HG02759 (cell line): ENCODE results near the gene SDK1.

ENCODE experiments used
- ATAC-seq: cut with Tn5 transposase; IDR thresholded peaks from one replicate; pipeline ENCODE4 v1.9.1; 2021; ENCODE audit warnings: mild to moderate bottlenecking, moderate library complexity; ENCODE audit not compliant: unreplicated experiment

The SDK1 gene

DNA sequence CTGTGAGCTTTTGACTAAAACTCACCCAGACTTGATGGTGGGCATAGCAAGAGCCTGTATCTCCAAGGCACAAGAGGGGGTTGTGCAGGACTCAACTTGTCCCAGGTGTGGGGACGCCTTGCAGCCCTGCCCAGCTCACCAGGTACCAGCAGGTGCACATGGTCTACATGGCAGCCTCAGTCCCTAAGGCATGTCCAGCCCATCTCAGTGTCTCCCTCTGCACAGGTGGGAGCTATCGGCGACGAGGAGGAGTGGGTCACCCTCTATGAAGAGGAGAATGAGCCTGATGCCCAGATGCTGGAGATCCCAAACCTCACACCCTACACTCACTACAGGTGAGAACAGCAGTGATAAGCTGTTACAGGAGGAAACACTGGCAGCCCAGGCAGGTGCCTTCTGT, 809.4 kb downstream of the SDK1 start:
- ATAC-seq = no peak

DNA sequence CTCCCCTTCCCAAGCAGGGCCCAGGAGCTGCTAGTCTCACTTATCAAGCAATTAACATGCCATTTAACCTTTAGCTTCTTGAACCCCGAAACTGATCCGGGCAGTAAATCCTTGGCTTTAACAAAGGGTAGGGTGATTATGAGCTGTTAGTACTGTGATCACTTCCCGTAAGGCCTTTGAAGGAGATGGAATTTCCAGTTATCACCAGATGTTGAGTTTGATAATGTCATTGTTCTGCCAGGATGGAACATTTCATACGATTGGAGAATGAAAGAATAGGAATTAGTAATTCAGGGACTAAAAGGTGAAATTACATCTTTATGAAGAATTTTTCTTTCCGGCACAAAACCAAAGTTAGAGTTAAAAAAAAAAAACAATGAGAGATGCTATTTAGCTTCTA, 810.1 kb downstream of the SDK1 start:
- no peak for ATAC-seq

DNA sequence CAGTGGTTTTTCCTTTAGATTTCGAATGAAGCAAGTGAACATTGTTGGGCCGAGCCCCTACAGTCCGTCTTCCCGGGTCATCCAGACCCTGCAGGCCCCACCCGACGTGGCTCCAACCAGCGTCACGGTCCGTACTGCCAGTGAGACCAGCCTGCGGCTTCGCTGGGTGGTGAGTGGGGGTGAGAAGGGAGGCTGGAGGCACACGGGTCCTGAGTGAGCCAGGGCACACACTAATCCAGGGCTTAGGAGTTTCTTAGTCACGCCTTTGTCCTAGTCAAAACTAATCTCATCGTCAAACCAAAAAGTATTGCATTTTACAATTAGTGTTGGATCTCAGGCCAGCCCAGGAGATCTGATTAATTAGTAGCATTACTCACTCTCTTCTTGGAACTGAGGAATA, 812.2 kb downstream of the SDK1 start:
- ATAC-seq = no peak

DNA sequence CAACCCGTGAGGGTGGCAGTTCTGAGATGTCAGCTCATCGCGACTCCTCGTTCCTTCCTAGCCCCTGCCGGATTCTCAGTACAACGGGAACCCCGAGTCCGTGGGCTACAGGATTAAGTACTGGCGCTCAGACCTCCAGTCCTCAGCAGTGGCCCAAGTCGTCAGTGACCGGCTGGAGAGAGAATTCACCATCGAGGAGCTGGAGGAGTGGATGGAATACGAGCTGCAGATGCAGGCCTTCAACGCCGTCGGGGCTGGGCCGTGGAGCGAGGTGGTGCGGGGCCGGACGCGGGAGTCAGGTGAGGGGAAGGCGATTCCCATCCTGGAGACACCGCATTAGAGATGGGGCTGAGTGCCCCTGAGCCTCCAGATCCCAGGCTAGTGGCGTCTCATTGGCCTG, 812.9 kb downstream of the SDK1 start:
- ATAC-seq = no peak

DNA sequence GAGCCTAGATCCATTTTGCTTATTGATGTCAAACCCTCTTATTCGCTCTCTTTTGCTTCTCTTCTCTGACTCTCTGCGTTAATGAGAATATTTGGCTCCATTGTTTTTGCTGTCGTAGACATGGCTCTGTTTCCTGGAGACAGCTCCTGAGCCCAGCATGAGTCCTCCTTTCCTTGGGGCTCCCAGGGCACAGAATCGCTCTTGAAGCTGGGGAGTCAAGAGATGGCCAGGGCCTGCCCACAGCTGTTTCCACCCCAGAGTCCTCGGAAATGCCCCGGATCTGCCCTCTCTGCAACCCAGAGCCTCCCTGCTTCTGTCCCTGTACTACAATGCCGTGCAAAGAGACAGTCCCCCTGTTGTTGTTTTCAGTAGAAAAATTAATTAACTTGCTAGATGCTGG, 814.4 kb downstream of the SDK1 start:
- ATAC-seq = no peak

DNA sequence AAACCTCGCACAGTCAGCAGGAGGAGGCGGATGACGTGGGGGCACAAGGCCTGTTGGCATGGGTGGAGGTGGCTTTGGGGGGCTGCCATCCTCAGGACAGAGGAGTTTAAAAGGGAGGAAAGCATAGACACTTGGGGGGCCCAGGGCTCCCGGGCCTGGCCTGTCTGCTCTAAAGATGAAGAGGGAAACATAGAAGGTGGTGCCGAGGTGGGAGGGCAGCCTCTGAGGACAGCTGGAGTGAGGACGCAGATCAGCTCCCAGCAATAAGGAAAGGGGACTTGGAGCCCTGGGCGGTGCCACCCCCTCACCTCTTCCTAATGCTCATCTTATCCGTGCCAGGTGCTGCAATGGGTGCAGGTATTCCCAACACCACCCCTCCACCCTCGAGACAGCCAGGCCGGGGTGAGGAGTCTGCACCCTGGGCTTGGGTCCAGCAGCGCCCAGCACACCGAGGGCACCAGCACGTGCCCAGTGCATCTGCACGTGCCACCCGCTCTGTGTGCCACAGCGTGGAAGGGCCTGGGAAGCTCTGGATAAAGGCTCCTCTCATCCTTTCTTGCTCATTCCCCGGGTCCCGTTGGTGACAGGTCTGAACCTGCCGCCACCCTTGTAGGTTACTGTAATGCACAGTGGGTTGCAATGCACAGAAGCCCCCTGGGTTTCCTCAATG, 815.0 kb downstream of the SDK1 start:
- ATAC-seq = no peak

DNA sequence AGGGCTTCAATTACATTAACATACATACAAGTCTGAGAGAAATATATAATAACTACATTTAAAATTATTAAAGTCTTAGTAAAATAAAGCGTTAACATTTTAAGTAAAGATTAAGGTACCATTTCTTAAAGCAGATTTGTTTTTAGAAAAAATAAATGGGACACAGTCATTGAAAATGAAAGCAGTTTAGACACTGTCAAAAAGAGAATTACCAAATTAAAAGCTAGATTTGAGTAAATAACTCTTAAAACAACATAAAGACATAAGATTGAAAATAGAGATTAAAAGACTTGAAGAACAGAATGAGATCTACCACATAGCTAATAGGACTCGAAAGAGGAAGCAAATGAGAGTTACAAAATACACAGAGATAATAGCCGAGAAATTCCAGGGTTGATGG, 818.8 kb downstream of the SDK1 start:
- no peak for ATAC-seq

DNA sequence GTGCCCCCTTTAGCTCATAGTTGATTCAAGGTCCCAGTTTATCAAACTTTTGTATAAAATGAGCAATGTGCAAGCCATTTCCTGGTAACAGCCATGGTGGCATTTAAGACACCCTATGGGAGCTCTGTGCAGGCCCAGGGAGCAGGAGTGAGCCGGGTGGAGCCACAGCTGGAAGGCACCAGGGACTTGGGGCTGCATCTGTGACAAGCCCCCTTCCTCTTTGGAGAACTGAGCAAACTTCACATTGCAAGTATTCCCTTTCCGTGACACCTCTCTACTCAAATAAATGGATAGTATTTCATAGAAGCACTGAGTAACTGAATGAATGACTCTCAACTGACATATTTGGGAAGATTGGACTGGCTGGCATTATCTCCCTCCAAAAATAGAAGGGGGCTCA, 822.3 kb downstream of the SDK1 start:
- ATAC-seq = no peak

DNA sequence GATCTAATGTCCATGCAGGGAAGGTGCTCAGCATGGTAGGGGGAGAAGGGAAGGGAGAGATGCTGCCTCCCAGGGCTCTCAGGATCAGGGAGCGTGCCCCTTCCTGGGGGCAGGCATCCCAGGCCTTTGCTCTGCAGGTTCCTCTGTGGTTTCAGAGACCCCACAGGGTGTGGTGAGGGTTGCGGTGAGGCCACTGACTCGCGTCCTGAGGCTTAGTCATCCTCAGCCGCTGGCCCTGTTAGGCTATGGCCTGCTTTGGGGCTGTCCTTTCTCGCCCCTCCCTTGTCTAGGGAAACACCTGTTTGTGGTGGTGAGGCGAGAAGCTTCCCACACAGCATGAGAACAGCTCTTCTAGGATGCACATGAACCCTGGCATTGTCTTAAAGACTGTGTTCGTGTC, 822.8 kb downstream of the SDK1 start:
- ATAC-seq = no peak

DNA sequence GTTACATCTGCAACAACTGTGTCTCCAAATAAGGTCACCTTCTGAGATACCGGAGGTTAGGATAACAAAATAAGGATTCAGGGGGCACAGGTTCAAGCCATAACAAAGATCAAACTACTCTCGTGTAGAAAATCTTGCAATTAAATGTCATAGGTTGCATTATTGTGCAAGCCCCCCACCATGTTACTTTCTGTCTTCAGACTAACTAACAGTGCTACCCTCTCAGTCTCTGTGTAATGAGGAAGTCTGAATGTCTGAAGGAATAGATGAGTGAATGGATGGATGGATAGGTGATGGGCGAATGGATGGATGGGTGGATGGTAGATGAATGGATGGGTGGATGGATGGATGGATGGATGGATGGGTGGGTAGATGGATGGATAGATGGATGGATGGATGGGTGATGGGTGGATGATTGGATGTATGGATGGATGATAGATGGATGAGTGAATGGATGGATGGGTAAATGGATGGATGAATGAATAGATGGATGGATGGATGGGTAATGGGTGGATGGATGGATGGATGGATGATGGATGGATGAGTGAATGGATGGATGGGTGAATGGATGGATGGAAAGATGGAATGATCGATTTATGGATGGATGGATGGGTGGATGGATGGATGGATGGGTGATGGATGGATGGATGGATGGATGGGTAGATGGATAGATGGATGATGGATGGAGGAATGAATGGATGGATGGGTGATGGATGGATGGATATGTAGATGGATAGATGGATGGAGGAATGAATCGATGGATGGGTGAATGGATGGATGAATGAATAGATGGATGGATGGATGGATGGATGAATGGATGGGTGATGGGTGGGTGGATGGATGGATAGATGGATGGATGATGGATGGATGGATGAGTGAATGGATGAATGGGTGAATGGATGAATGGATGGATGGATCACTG, 823.8 kb downstream of the SDK1 start:
- no peak for ATAC-seq

DNA sequence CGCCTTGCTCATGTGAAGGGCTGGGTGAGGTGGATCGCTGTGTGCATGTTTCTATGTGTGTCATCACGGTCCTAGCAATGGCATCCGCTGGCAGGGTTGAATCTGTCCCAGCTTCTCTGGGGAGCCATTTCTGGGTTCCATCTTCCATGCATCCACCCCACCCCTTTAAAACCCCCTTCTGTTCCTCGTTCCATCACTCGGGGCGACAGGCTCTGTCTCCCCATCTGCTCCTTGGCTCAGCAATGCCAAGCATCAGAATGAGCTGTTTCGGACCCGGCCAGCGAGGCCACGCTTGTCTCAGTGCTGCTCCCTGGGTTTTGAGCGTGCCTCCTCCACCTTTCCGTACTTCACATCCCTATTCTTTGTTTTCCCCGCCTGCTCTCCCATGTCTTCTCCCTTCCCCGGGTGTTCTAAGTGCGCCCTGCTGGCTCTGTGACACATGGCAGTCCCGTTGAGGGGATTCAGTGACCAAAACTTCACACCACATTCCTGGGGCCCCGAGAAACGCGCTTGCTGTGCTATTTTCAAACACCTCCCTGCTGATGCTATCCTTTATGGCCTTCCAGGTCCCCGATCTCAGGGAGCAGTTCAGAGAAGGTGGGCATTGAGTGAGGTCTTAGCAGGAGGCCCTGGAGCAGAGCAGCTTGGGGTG, 827.0 kb downstream of the SDK1 start:
- no peak for ATAC-seq

DNA sequence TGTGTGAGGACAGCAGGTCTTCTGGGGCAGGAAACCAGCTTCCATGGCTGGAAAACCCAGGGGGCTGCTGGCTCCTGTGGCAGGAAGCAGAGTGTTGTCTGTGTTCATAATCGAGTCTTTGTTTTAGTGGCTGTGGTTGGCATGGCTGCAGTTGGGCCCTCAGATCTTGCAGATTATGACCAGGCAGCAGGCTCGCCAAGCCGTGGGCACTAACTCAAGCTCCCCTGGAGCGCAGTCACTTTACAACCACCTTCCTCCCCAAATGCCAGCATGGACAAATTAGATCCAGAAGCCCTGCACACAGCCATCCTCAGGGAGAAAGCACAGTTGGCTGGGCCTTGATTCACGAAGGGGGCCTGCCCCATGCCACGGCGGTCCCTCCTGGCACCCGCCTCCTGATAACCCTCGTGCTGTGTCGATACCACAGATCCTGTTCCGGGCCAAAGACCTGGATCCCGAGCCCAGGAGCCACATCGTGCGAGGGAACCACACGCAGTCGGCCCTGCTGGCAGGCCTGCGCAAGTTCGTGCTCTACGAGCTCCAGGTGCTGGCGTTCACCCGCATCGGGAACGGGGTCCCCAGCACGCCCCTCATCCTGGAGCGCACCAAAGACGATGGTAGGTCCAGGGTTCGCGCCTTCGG, 828.5 kb downstream of the SDK1 start:
- no peak for ATAC-seq

DNA sequence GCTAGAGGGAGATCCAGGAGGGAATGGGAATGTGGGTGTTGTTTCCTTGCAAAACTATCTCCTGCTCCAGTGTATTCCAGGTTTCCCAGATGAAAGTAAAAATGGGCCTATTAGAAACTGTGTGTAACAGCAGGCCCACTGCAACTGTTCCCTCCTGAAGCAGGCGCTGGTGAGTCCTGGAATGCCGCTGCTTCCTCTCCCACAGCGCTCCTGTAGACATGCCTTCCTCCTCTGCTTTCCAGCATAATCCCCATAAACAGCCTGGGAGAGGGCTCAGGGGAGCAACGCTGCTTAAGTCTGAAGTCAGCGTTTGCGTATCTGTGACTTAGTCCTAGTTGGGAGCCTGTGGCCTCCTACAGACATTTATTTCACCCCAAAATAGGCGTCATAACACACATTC, 830.0 kb downstream of the SDK1 start:
- no peak for ATAC-seq

DNA sequence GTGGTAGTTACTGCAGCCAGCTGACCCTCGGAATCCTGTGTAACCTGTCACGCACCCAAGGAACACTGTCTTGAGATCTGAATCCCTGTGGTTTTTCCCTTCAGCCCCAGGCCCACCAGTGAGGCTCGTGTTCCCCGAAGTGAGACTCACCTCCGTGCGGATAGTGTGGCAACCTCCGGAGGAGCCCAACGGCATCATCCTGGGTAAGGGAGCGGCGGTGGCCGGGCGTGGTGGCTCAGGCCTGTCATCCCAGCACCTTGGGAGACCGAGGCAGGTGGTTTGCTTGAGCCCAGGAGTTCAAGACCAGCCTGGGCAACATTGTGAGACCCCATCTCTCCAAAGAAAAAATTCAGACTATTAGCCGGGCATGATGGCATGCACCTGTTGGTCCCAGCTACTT, 831.2 kb downstream of the SDK1 start:
- no peak for ATAC-seq

DNA sequence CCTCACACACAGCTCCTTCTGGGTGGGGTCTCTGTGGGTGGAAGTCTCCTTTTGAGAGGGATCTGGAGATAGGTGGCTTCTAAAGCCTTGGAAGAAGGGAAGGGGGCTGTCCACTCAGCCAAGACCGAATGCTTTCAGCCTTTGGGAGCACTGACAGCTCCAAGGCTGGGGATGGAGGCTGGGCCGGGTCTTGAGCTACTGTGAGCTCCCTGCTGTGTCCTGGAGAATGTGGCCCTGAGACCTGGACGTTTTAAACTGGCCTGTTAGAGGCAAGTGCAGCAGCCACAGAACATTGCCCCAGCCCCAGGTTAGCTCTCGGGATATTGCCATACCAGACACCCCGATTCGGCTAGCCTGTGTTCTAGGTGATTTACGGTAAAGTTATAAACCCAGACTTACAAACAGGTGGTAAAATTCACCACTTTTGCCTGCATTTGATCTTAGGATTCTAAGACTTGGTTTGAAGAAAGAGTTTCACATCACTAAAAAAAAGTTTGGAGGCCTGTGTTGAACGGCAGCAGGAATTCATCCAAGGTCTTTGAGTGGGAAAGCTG, 832.5 kb downstream of the SDK1 start:
- no peak for ATAC-seq

DNA sequence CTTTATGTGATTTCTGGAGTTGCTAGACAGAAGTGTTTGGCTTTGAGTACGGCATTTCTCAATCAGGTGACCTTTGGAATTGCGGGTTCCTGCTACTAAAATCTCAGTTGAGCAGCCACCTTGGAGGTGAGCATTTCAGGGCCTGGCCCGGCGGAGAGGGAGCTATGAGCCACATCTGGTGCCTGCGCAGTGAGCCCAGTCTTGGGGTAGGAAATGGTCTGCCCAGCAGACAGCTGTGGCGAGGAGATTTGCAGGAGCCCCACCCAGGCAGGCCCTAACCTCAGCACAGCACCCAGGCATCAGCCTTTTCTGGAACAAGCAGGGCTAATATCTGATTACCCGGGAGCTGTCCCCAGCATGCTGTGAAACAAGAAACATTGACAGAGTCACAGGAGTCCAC, 833.2 kb downstream of the SDK1 start:
- ATAC-seq = no peak

DNA sequence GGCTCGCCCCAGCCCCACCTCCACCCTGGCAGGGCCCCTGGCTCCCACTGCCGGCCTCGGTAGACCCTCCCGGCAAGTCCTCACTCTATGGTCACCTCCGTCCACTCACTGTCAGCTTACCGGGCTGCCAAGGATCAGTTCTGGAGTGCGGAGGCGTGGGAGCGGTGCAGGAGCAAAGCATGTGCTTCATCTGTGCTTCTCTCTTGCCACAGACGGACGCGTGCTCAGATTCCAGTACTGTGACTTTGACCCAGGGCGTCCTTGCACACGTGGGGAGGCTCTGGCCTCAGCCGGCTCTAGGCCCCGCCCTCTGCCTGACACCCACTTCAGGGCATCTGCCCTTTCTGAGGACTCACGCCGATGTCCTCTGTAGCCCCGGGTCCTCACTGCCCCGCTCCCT, 833.6 kb downstream of the SDK1 start:
- ATAC-seq = no peak

DNA sequence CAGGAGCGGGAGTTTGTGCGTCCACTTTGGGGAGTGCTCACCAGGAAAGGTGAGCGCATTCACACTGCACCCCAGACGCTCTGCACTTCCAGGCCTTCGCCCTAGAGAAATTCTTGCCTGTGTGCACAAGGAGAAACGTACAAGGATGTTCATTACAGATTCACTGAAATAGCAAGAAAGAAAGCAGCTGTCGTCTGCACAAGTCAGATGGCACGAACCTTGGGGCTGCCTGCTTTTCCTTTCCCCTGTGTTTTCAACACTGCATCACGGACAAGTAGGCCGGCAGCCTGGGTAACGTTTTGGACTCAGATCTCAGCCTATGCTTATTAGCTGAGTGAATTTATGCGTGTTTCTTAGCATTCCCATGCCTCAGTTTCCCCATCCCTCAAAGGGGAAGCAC, 834.2 kb downstream of the SDK1 start:
- ATAC-seq = no peak

DNA sequence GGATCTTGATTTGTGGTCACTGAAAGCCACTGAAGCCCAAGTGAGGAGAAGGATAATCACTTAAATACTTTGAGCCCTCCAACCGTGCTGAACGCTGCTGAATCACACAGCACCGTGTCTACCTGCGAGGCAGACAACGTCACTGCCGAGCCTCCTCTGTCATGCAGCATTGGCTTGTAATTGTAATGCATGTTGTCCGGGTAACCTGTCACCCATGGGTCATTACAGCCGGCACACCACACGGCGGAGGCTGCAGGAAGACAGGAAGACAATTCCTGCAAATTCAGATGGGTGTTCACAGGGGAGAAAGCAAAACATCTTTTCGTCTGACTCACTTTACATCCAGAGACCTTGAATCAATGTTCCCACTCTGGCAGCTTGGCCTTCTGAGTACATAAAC, 835.0 kb downstream of the SDK1 start:
- no peak for ATAC-seq

DNA sequence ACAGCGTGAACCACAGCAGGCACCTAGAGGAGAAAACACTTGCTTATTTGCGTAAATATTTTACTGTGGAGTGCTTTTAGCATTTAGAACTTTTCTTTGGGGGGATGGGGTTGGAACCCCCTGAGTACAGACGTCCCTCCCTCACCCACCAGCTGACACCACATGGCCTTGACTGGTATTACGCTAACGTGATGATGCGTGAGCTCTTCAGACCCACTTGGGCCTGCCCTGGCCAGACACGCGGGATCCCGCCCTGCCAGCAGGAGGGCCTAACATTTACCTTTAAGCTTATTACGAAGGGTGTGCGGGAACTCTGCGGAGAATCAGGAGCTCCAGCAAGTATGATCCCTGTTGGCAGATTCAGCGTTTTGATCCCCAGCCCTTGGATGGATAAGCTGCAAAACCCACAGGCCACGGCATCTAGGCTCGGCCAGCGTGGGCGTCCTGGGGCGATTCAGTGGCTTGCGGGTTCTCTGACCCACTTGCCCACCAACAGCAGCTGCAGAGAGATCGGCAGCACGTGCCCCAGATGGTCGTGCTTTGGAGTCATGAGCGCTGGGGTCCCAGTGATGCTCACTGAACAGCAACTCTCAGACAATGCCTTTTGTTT, 835.6 kb downstream of the SDK1 start:
- ATAC-seq = no peak

DNA sequence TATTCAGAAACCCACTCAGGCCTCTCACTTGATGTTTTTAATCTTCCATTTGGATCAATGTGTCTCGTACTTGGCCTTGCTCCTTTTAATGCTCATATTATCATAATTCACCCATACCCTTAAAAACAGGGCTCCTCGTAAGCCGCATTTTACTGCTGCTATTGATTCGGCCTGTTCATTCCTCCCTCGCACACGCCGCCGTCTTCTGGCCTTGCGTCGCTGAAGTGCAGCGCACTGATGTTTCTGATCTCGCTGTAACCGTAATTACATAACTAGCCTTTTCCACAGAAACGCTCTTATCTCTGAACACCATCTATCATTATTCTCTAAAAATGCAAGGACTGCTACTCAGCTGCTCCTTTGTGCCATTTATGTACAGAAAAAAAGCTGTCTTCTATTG, 836.5 kb downstream of the SDK1 start:
- ATAC-seq = no peak
